Fibroblast of pulmonary artery (primary cell): Measurements from ENCODE around the gene RPL27A.

Experiments
- DNase-seq: peaks from one replicate; pipeline ENCODE4 v3.0.0-alpha.2; 2010; ENCODE audit warnings: low read depth
- H3K4me3 ChIP-seq: replicated peaks from 2 replicates; pipeline ENCODE4 v1.5.1; 2011; ENCODE audit warnings: low read depth, mild to moderate bottlenecking, control low read depth, low read length, moderate library complexity
- TF ChIP-seq, protein P1 (sequence below): IDR thresholded peaks from 2 replicates; pipeline ENCODE4 v1.5.1; 2011; ENCODE audit warnings: mild to moderate bottlenecking, control low read depth, low read length, inconsistent platforms; ENCODE audit errors: missing control alignments

The RPL27A gene

DNA sequence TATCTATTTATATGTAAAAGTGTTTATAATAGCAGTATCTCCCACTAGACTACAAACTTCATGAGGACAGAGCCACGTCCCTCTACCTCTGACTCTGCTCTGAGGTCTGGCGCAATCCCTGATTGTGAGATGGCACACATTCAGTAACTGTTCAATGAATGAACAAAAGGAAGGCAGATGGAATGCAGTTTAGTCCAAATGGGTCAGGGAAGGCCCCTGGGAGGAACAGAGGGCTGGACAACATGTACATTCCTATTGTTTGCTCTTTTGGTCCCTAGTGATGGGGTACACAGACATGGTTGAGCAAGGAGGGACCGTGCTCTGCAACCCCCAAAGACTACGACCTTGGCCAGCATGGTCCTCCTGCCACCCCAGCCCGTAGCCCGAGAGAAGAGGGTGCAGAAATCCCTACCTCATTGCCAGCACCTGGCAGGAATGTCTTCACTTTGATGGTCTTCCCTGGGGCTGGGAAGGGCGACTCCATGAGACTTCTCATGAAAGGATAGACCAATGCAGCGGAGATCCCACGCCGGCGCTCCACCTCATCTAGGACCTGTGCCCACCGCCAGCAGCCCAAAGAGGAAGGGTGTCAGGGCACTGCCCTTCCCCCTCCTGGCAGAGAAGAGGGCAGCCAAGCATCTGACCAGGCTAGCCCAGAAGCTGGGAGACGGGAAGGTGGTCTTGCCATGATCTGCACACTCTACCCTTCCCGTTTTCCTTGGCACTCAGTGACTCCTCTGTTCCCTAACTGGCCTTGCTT is 24.3 kb downstream of the RPL27A start:
- no peak for DNase-seq
- TF ChIP-seq, protein P1, sequence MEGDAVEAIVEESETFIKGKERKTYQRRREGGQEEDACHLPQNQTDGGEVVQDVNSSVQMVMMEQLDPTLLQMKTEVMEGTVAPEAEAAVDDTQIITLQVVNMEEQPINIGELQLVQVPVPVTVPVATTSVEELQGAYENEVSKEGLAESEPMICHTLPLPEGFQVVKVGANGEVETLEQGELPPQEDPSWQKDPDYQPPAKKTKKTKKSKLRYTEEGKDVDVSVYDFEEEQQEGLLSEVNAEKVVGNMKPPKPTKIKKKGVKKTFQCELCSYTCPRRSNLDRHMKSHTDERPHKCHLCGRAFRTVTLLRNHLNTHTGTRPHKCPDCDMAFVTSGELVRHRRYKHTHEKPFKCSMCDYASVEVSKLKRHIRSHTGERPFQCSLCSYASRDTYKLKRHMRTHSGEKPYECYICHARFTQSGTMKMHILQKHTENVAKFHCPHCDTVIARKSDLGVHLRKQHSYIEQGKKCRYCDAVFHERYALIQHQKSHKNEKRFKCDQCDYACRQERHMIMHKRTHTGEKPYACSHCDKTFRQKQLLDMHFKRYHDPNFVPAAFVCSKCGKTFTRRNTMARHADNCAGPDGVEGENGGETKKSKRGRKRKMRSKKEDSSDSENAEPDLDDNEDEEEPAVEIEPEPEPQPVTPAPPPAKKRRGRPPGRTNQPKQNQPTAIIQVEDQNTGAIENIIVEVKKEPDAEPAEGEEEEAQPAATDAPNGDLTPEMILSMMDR: no peak
- no peak overlapping the region for H3K4me3 ChIP-seq

DNA sequence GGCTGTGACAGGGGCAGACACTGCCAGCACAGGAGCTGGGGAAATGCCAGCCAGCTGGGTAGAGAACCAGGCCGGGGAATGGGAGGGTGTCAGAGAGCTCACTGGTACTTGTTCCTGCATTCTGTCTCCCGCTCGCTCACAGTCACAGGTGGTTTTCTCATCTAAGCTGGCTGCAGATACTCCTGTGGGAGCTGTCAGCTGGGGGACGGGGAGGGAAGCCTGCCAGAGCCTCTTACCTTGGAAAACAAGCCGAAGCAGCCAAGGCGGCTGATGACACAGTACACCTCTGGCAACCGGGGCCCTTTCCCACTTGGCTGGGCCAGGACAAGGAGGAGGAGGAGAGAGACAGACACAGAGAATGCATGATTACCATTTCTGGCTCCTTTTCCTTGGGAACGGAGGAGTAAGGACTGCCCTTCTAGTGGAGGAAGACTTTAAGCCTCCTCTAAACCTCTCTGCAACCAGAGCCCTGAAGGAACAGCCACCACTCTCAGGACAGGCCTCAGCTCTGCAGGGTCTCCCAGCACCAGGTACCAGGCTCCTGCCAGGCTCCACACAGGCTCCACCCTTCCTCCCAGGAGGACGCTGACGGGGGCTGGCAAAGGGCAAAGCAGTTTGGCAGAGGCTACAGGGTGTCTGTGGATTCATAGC is 25.1 kb downstream of the RPL27A start:
- TF ChIP-seq, protein P1: no peak
- no peak for DNase-seq
- no peak overlapping the region for H3K4me3 ChIP-seq

DNA sequence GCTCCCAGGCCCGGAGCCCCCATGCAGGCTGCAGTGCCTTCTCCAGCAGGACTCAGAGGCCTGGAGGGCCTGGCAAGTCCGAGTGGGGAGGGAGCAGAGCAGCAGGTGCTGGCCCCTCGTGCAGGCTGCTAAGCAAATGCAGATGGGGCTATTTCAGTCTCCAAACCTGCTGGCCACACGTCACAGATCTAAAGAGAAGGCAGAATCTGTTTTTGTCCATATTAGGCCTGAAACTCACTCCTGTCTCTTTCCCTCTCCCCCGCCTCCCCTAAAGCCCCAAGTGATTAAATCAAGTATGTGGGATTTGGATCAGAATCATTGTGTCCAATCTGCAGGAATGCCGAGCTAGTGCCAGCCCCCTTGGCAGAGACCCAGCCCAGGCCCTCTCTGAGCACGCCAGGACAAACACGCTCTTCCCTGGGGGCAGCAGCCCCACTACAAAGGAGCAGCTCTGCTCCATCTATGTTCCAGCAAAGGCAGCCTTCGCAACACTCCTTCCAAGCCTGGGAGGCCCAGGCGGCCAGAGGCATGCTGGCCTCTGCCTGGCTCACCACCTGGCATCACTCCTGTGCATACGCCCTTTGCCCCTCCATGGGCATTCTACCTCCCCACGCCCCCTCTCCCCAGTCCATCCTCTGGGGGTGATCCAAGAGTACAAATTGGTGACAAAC is 26.5 kb downstream of the RPL27A start:
- DNase-seq: peak; percentile 84
- TF ChIP-seq, protein P1: no peak
- no peak overlapping the region for H3K4me3 ChIP-seq

- TF ChIP-seq, protein P1: no peak
- no peak for DNase-seq
- H3K4me3 ChIP-seq: no peak overlapping the region
Measured at GRCh38 chr11:8709777-8710176, 27.2 kb downstream of the RPL27A start.

GRCh38 chr11:8711895-8712442 is 29.4 kb downstream of the RPL27A start:
- TF ChIP-seq, protein P1: no peak
- H3K4me3 ChIP-seq: no peak overlapping the region
- no peak for DNase-seq

DNA sequence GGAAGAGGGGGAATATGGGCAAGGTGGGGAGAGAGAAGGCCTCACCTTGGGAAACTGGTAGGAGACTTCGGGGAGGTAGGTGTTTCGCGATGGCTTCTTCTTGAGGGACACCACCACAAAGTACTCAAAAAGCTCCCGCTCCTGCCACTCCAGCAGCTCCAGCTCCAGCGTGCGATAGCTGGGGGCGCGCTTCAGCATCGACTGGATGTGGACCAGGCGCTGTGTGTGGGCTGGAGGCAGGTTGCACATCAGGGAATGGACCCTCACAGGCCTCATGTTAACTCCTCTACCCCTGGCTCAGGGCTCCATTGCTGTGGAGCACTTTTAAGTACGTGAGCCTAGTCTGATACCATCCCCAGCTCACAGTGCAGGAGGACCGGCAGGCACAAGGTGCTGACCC is 29.9 kb downstream of the RPL27A start:
- no peak for DNase-seq
- H3K4me3 ChIP-seq: no peak overlapping the region
- TF ChIP-seq, protein P1: no peak
